HG02571 (cell line): ENCODE results near the gene PRELP.
"Not testable (repeated sequence)": the region's sequence is repeated elsewhere in the genome, so short reads cannot be mapped to it uniquely, and the experiment has no call there.

ENCODE experiments used
- ATAC-seq: cut with Tn5 transposase; IDR thresholded peaks from one replicate; pipeline ENCODE4 v1.9.1; 2021; ENCODE audit warnings: mild to moderate bottlenecking, moderate library complexity; ENCODE audit not compliant: unreplicated experiment

Gene PRELP

DNA sequence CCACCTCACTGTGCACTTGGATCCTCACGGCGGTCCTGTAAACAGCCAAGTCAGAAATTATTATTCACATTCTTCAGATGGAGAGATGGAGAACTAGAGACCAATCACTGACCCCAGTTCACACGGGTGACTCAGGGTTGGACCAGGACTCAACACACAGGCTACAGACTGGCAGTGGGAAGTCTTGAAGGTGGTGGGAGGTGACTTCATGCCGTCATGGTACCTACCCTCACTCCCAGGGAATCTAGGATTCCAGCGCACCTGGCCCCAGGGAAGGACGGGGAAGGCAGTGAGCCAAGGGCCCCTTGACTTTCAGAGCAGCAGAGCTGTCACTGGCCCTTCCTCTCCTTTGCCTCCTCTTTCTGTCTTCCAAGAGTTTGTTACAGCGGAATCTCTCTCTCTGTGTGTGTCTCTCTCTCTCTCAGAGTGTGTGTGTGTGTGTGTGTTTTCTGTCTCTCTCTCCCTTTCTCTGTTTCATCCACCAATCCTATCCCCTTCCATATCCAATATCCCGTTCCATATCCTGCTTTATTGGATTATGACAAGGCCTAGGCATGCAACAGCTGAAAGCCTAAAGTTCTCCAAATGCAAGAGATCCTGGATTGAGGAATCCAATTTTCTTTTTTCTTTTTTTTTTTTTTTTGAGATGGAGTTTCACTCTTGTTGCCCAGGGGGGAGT is 30.1 kb downstream of the PRELP start:
- no peak for ATAC-seq

- no peak for ATAC-seq
Observed at GRCh38 chr1:203506858-203507626, 31.4 kb downstream of the PRELP start.

GRCh38 chr1:203507759-203508158 is 32.2 kb downstream of the PRELP start:
- no peak for ATAC-seq

DNA sequence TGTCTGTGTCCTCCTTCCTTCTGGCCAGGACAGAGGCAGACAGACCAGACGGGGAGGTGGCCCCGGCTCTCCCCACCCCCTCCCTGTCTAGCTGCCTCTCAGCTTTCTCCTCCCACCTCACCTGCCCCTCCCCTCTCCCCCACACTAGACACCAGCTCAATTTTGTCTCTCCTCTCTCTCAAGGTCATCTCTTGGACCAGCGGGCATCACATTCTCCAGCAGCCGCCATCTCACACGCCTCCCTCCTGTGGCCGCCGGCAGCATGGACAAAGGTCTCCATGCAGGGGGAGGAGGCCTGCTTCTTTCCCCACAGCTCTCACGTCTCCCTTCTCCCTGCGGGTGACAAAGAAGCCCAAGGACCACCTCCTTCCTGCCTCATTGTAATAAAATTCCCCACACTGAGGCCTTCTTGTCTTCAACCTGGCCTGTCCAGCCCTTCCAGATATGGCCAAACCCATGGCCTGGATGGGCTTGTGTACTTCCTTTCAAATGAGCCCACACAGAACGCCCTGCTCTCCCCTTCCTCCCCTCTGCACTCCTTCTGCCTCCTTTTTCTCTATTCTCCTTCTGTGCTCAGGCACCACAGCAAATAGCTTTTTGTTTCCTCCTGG is 33.0 kb downstream of the PRELP start:
- ATAC-seq = no peak

GRCh38 chr1:203509135-203509534 is 33.5 kb downstream of the PRELP start:
- ATAC-seq = no peak

DNA sequence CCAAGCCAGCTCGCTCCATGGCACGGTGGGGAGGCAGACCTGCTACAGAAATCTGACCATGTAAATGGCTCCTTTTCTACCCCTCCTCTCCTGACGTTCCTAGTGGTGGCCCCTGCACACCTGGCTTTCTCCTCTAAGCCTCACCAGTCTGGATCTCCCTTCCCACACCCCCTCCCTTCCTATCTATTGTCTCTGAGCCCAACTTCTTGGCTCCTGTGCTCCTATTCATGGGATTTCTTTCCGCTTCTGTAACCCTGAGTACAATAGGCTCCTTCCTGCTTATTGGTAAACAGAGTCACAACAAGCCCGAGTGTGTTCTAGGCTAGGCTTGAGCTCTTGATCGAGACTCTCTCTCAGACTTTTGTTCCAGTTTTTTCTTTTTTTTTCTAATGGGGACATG is 35.9 kb downstream of the PRELP start:
- no peak for ATAC-seq

DNA sequence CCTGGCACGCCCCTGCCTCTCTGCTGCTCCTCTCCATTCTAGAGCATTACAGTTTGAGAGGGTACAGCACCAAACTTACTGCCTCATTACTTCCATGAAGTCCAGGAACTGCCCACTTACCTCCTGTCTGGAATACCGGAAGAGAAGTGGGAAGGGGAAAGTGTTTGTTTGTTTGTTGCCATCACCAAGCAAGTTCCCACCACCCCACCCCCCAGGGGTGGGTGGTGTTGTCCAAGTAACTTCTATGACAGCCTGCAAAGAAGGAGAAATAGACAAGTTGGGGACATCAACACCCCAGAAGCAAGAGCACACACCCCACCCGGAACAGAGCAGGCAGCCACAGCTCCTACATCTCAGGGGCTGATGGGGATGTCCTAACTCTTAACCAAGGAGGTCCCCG is 36.3 kb downstream of the PRELP start:
- ATAC-seq = no peak

- no peak for ATAC-seq
Observed at GRCh38 chr1:203512517-203512847, 36.9 kb downstream of the PRELP start.

DNA sequence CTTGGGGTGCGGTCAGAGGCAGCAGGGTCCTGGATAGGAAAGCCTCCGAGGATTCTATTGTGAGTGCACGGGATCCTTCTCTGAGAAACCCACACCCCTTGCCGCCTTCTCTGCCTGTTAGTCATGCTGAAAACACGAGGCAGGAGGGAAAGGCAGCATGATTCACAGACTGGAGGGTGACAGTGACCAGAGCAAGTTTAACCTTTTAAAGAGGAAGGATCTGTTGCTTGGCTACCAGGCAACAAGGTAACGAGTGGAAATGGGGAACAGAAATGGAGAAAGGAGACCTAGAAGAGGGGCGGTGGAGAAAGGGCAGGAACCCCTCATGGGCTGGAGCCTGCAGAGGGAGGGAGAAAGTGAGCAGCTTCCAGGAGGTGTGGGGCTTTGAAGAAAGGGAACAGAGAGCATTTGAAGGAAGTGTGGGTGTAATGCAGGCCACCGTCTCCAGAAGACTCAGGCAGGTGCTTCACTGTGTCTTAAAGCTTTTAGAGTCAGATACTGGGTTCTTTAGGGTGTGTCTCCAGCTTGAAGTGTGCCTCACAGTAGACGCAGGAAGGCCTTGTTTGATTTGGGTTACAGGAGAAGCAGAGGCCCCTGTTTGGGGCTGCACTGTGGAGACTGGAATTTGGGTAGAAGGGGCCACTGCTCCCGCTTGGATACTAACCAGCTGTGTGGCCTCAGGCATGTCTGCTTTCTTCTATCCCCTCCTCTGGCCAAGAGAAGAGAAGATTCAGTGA is 37.4 kb downstream of the PRELP start:
- no peak for ATAC-seq

- no peak for ATAC-seq
Observed at GRCh38 chr1:203513585-203514031, 38.0 kb downstream of the PRELP start.

GRCh38 chr1:203516184-203516583 is 40.6 kb downstream of the PRELP start:
- no peak for ATAC-seq

GRCh38 chr1:203516906-203517305 is 41.3 kb downstream of the PRELP start:
- no peak for ATAC-seq

- no peak for ATAC-seq
Observed at GRCh38 chr1:203517426-203518110, 42.0 kb downstream of the PRELP start.

GRCh38 chr1:203518139-203518538 is 42.5 kb downstream of the PRELP start:
- ATAC-seq = not testable (repeated sequence)

- ATAC-seq = no peak
Observed at GRCh38 chr1:203518541-203518940, 42.9 kb downstream of the PRELP start.

- ATAC-seq = no peak
Observed at GRCh38 chr1:203519053-203519840, 43.6 kb downstream of the PRELP start.

- ATAC-seq = no peak
Observed at GRCh38 chr1:203519896-203520295, 44.3 kb downstream of the PRELP start.

GRCh38 chr1:203520315-203520714 is 44.7 kb downstream of the PRELP start:
- ATAC-seq = no peak

DNA sequence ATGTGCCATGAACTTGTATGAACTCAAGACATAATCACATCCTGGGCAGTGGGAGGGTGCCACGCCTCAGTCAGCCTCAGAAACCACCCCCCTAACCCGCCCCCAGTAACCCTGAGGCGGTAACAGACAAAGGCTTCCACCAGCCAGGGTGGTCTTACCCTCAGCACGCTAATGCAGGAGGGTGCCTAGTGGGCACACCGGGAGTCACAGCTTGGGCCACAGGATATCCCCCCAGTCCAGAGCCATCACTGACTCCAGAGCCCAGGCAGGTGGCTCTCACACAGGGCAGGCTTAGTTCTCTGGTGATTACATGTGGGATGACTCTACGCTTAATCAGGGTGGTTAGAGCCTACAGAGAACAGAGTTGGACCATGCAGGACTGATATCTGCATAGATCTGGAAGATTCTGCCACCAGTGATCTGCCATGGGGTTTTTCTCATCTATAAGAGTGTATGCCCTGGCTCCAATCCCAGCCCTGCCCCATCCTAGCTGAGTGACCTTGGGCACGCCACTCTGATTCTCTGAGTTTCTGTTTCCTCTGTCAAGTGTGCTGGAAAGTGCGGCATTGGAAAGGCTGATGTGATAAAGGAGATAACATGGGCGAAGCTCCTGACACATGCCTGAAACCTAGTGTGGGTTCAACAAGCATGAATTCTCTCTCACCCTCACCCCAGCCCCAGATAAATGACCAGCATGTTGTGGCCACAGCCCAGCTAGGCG is 45.6 kb downstream of the PRELP start:
- ATAC-seq = no peak
